GM19328 (cell line): Measurements from ENCODE around the gene PRKCA.

Experiments used
- ATAC-seq: cut with Tn5 transposase; IDR thresholded peaks from one replicate; pipeline ENCODE4 v1.9.1; 2021; ENCODE audit warnings: mild to moderate bottlenecking, moderate library complexity; ENCODE audit not compliant: unreplicated experiment

PRKCA gene

GRCh38 chr17:66564992-66565465 lies 262.6 kb downstream of the PRKCA start:
- no peak for ATAC-seq

- ATAC-seq: no peak
These were observed 265.1 kb downstream of the PRKCA start for GRCh38 chr17:66567234-66568170.

DNA sequence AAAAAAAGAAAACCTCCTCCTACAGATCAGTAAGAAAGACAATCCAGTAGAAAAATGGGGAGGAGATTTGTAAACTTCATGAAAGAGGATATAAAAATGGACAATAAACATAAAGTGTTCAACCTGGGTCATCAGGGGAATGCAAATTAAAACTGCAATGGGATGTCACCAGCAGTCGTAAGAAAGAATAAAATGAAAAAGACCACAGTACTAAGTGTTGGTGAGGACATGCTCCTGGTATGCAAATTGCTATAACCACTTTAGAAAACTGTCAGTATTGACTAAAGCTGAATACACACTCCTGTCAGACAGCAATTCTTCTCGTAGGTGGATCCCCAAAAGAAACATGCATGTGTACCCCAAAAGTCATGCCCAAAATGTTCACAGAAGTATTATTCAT lies 267.2 kb downstream of the PRKCA start:
- no peak for ATAC-seq

DNA sequence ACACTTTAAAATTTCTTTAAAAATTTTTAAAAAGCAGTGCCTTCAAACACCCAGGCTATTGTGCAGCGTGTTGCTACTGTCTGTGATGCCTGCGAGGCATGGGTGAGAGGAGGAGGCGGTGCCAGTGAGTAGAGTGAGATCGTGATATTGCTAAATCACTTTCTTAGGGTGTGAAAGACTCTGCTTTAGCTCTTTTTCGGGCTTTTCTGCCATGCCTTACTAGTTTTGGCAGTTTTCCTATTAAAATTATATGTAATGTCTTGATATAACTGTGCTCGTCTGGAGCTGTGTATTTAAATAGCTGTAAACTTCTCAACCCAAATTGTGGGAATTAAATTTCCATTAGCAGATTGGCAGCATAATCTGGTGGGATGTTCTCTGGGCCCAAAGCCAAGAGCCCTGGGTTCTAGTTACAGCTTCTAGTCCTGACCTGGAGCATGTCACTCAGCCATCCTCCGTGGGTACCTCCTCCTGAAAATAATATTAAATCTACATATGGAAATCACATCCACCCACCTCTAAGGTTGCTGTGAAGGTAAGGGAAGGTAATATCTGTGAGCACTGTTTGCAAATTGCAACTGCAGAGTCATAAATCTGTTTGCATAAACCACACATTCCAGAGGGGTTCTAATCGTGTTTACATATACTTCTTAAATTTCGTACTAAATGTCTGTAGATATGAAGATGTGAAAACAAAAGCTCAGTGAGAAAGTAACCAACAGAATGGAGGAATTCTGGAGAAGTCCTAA lies 268.2 kb downstream of the PRKCA start:
- ATAC-seq: no peak

DNA sequence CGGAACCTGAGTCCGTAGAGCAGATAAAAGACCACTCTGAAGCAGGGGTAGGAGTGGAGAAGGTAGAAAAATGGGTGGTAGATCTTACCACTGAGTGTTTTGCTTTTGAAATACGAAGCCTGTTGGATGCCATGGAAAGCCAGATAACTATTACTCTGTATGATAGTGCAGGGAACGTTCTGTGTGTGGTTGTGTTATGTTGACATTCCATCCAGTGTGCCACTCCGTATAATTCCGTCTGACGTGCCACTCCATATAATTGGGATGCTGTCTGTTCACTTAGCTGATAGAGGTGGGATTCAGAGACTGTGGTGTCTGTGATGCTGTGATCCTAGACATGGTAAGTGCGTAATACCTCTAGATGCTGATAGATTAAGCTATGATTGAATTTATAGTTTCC lies 269.3 kb downstream of the PRKCA start:
- ATAC-seq: no peak

GRCh38 chr17:66573078-66573477 lies 270.7 kb downstream of the PRKCA start:
- no peak for ATAC-seq

- ATAC-seq: no peak
These were observed 271.7 kb downstream of the PRKCA start for GRCh38 chr17:66574123-66574522.

DNA sequence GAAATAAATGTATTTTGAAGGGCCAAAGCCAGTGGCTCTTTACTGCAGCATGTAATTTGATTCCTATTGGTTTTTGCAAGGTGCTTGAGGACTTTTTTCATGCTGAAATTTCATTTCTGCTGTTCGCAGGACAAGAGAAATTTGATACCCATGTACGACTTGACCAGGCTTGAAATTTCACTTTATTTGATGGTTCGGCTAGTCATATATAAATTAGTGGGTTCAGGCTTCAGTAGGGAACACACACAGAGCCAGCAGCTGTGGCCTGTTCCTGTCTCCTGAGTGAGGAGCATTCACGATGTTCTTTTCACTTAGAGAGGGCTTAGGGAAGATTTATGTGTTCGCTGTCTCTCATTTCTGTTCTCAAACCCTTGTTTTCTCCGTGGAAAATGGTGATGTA lies 274.1 kb downstream of the PRKCA start:
- ATAC-seq: no peak

DNA sequence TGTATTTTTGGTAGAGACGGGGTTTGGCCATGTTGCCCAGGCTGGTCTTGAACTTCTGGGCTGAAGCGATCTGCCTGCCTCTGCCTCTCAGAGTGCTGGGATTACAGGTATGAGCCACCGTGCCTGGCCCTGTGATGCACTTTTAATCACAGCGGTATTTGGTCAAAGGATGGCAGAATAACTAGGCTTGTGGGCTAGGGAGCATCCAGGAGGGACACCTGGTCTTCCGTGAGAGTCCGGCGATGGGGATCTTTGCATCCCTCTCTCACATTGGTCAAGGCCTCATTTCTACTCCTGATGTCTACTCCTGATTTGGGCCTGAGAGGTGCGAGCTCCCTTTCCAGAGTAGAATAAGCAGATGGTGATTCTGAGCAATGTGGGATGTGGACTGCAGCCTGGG lies 274.6 kb downstream of the PRKCA start:
- no peak for ATAC-seq

DNA sequence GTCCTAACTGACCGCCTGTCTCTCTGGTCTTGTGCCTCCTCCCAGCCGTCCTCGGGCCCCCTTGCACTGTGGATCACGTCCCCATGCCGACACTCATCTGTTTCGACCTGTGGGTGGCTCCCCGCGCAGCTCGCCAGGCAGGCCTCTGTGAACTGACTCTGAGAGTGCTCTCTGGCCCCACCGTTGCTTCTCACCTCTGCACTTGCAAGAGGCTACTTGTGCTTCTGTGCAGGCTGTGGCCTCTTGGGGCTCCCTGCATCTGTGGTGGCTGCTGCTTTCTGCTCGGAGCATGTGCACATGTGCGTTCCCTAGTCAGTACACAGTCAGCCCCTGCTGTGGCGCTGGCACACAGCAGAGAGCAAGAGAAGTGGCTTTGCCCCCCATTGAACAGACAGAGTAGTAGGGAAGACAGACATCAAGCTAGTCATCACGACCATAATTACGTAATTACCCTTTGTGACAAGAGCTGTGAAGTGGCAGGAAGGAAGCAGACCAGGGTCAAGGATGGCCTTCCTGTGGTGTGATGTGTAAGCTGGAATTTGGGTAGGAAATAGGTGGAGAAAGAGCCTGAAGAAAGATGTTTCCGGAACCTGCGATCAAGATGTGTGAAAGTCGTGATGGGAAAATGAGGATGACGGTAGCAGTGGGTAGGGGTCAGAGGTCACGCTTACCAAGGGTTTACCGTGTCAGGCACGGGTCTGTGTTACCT lies 276.5 kb downstream of the PRKCA start:
- no peak for ATAC-seq

DNA sequence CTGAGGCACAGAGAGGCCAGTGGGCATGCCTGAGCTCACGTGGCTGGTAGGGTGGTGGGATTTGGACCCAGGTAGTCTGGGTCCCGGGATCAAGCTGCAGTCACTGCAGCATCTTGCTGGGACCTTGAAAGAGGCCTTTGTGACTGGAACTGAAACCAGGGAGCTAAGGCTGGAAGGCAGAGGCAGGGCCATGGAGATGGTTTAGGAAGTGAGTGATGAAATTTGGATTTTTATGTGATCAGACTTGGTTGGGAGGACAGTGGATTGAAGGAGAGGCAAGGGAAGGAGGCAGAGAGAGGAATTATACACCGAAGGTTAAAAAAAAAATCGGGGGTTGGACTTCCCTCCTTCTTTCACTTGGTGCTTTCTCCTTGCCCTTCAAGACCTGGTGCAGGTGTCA lies 277.1 kb downstream of the PRKCA start:
- no peak for ATAC-seq

GRCh38 chr17:66580184-66580955 lies 278.0 kb downstream of the PRKCA start:
- ATAC-seq: no peak

DNA sequence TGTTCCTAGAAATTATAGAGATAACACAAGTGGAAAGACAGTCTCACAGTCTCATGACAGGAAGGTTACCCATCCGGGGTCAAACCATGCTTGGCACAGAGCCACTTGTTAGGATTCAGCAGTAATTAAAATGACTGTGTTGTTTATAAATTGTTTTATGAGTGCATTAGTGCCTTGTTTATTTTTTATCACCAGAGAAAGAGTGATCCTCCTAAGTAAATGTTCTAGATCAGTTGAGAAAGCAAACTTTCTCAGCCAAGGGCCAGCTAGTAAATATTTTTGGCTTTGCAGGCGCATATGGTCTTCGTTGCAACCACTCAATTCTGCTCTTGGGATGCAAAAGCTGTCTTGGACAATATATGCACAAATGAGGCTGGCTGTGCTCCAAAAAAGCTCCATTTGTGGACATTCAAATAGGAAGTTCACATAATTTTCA lies 278.6 kb downstream of the PRKCA start:
- ATAC-seq: no peak

GRCh38 chr17:66582373-66583111 lies 280.1 kb downstream of the PRKCA start:
- no peak for ATAC-seq

DNA sequence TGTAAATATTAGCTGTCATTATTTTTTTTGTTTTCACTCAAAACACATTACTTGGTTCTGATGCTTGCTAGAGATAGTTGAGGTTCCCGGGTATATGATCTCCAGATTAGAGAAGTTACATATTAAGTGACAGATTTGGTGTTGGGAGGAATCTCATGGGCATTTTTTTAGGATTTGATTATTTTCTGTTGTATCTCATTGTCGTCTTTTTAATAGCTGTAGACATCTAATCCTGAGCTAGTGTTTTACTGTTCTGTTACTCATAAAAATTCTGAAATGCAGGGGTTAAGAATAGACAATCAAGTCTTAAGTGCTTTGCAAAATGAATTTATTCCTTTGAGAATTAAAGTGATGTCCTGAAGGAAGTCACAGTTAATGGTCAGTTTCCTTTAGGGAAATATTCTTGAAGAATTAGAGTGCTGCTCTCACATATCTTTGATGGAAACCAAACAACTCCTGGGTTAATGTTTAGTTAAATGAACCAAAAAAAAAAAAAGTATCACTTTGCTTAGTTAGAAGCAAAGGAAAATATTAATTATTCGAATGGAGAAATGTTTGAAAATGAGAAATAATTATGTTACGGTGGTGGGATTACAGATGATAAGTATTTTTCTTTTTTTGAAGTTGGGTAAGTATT lies 280.8 kb downstream of the PRKCA start:
- ATAC-seq: no peak

DNA sequence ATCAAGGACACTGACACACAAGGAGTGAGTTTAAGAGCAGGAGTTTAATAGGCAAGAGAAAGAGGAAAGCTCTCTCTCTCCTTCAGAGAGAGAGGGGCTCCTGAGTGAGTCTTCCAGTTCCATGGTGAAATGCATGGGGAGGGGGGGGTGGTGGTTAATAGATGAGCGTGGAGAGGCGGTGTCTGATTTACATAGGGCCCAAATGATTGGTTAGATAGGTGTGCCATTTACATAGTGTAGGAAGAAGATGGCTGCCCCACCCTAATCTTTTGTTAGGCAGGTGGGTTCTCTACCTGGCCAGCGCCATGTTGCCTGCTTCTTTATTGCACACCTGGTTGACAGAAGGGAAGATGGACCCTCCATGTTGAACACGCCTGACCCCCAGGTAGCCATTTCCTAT lies 282.5 kb downstream of the PRKCA start:
- no peak for ATAC-seq

GRCh38 chr17:66585472-66585871 lies 283.1 kb downstream of the PRKCA start:
- no peak for ATAC-seq

DNA sequence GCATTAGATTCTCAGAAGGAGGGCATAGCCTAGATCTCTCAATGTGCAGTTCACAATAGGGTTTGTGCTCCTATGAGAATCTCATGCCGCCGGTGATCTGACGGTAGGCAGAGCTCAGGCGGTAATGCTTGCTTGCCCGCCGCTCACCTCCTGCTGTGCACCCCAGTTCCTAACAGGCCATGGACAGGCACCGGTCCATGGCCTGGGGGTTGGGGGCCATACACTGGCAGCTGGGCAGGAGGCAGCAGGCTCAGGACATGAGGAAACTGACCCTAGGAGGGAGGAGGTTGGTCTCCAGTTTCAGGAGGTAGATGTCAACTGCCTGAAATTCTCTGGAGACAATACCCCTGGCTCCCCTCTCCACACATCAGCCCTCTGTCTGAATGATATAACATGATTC lies 287.5 kb downstream of the PRKCA start:
- no peak for ATAC-seq

- ATAC-seq: no peak
These were observed 290.7 kb downstream of the PRKCA start for GRCh38 chr17:66593116-66593515.
